ENCODE measurements around the gene CNTNAP2. TPM values are rescaled to one million over a fixed set of nuclear protein-coding genes. Genes with fewer than 3 reads are reported as not detected.
A peak's percentile ranks its signal among the peaks of the same experiment; 100 is the strongest.

CNTNAP2 gene
- polyA plus RNA-seq, 5 donors: 30.4 to 44.2 (median 39.8) TPM

DNA sequence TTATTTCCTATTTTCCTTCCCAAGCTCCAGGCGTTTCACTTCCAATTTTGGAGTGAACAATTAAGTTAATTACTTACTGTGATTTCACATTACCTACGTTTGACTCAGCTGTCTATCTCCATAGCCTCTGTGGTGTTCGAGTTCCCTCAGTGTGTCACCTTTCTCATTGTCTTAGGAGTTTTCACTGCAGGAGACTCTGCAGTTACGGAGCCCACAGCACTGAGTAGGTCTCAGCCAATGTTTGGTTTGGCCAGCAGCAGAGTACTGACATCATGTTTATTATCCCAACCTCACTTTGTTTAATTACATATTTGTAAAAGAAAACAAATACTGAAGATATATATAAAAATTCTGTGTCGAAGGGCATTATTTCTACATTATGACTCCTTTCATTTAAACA, 1123.9 kb downstream of the CNTNAP2 start:
- no peak for DNase-seq

DNA sequence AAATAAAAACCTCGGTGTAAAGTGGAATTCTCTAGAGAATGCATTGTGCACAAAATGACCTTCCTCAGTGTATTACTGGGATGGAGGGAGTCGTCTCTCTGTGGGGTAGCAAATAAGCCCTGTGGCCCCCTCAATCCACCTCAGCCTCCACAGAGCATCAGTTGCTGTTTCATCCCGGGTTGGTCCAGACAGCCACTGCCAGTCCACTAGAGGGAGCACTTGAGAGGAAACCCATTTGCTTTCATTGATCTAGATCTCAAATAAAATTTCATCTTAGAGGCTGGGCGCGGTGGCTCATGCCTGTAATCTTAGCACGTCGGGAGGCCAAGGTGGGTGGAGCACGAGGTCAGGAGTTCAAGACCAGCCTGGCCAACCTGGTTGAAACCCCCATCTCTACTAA, 1128.7 kb downstream of the CNTNAP2 start:
- no peak for DNase-seq

DNA sequence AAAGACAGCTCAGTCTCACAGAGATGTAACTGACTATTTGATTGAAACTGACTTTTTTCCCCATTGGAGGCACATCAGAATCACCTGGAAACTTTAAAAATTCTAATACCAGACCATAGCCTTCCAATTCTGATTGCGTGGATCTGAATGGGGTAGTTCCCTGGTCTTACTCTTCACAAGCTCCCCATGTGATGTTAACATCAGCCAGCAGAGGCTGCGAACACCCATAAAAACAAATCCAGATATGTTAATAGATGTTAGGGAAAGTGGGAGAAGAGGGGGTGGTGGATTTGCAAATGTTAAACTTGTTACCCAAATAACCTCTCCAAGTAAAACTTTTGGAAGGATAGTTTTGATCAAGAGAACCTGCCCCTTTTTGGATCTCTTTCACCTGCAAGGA, 1133.4 kb downstream of the CNTNAP2 start:
- DNase-seq: no peak

DNA sequence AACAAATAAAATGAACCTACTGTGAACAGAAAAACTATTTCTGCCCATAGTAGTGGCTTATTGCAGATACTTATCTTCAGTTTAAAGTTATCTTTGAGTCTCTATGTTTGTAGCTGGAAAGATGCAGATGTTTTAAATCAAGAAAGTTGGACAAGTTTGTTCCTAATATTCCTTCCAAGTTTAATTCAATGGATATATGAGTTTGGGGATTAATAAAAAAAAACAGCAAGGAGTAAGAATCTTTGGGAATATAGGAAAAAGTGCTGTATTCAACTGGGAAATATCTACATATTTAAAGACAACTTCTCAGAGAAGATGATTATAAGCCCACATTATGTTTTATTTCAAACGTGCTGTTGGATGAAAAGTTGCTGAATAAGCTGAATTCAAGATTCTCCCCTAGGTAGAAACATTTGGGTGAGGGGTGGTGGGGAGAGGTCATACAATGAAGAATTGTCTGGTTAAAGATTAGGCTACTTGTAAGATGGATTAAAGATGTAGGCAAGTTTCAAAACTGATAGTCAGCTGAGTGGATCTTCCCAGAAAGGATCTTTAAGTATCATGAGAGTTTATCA, 1135.2 kb downstream of the CNTNAP2 start:
- DNase-seq: no peak

DNA sequence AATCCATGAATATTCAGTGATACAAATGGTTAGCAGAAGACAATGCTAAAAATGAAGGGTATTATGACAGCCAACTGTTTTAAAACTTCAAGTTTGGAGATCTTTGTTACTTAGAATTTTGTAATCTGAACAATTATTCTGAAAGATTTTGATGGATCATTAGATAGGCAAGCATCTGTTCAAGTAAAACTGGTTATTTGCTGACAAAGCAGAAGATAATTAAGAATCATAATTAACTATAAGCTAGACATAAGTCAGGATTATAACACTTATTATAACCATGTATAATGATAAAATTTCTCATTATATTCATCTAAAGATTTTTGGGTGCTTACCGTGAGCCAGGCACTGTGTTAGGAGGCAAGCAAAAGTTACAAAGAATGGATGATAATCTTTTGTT, 1145.1 kb downstream of the CNTNAP2 start:
- no peak for DNase-seq

DNA sequence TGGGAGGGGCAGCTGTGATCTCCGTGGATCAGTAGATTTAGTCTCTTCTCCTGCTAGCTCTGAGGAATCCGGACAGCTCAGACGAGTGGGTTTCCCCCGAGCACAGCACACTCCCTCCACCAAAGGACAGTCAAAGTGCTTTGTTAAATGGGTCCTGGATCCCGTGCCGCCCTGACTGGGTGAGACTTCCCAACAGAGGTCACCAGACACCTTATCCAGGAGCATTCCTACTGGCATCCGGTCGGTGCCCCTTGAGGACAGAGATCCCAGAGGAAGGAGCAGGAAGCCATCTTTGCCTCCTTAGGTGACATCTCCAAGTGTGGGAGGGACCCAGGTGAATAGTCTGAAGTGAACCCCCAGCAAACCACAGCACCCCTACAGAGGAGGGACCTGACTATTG, 1148.9 kb downstream of the CNTNAP2 start:
- DNase-seq: no peak

DNA sequence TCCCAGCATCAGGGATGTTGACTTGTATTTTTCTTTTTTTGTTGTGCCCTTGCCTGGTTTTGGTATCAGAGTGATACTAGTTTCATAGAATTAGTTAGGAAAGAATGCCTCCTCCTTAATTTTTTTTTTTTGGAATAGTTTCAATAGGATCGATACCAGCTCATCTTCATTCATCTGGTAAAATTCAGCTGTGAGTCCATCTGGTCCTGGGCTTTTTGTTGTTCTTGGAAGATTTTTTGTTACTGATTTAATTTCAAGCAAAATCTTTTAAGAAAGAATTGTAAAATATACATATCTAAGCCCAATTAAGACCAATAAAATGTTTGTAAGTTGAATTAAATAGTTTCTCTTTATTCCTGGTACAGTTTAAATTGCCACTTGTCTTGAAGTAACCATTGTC, 1159.5 kb downstream of the CNTNAP2 start:
- no peak for DNase-seq

DNA sequence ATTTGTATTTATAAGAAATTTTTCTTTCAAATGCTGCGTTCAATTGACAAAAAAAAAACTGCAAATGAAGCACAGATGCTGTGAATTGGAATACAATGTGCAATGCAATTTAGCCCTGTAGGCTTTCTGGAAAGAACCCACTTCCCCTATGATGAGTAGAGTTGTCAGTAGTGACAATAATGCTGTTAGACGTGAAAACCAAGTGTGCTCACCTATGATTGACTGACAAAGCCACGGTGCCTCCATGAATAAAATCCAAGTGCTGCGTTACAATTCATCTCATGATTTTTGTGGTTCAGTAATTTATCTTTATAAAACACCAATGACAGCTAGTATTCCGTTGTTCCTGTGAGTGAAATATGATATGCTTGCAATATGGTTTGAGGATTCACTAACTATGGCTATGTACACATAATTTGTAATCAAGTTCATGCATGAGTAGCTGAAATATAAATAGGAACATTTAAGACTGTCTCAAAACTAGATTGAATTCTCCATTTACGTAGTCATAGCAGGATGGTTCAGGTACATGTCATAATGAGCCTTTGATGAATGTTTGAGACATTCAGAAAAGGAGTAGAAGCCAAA, 1160.3 kb downstream of the CNTNAP2 start:
- no peak for DNase-seq

DNA sequence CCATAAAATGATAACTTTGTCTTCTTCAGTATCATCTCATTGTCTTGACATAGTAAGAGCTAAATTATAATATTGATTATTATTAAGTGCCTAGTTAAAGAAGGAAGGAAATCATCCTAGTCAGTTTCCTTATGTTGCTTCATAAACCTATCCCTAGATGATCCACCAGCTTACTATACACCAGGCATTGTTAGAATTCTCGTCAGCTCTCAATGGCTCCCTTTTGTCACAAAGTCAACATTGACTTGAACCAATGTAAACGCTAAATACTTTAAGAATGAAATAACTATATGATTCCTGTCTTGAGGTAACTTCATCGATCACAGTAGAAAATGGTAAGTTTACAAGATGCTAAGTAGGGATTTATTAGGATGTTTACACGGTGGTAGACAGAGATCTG, 1162.9 kb downstream of the CNTNAP2 start:
- DNase-seq: no peak

DNA sequence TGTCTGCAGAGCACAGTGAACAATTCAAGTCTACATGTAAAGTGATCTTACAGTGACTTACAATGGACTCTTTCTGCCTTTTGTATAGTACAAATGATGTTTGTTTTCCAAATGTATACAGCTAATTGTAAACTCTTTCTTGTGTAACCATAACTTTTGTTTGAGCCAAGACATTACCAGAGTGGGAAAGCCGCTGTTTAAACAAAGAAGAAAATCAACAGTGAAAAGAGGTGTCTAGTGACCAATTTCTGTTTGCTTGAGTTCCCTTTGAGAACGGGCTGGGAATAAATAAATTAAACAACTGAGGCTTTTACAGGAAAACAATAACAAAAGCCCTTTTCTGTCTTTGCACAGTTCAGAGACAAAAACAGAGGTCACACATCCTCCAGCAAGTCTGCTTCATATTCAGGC, 1163.4 kb downstream of the CNTNAP2 start:
- no peak for DNase-seq

DNA sequence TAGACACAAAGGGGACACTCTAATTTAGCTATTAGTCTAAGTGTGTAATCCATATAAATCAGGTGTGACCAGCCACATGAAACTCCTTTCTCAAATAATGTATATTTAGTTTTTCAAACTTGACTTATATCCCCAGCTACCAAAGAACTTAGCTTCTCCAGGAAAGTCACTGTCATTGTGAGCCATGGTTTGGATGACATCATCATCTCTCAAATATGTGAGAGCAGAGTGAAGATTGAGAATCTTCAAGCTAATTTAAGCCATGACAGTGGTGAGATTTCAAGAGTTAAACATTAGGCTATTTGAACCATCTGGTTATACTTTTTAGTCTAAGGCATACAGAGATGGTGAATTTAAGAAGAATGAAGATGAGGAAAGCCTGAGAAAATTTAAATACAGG, 1165.6 kb downstream of the CNTNAP2 start:
- DNase-seq: no peak

DNA sequence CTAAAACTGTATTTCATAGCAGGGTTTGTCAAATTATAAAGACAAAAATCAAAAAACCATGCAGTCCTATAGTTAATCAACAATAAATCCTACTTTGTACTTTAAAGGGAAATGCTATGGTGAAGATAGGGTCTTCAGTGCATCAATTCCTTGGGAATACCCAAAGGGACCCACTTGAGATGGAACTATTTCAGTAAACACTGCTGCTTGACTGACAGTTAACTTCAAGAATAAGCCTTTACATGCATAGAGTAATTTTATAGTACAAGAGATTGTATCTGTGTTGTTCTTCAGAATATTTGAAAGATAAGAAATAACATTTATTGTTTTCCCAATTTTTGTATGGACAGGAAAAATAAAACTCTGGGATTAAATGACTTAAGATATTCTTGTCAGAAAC, 1179.6 kb downstream of the CNTNAP2 start:
- no peak for DNase-seq

DNA sequence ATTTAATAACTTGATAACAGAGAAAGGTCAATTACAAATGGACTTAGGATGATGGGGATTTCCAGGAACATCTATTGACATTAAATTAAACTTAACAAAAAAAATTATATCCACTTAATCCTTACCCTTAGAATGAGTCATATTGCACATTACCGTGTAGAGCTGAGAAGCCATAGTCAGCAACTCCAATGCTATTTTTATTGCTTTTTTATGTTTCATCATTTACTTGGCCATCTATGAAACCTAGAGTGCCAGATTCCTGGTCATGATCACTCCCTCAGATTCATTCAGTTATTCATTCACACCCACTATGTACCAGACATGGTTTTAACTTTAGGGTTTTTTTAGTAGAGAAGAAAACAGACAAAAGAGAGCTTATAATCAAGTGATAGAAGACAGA, 1180.4 kb downstream of the CNTNAP2 start:
- no peak for DNase-seq

DNA sequence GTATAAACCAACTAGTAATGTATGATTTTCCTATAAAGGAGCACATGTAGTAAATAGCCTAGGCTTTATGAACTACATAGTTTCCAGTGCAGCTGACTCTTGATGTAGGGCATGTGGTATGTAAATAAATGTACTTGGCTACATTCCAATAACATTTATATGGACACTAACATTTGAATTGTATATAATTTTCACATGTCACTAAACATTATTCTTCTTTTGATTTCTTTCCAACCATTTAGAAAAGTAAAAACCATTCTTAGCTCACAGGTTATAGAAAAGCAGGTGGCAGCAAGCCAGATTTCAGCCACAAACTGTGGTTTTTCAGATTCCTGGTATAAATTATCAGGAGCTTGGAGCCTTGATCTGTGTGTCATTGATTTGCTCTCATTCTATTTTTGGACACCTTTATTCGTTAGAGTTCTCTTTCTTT, 1182.0 kb downstream of the CNTNAP2 start:
- DNase-seq: no peak

DNA sequence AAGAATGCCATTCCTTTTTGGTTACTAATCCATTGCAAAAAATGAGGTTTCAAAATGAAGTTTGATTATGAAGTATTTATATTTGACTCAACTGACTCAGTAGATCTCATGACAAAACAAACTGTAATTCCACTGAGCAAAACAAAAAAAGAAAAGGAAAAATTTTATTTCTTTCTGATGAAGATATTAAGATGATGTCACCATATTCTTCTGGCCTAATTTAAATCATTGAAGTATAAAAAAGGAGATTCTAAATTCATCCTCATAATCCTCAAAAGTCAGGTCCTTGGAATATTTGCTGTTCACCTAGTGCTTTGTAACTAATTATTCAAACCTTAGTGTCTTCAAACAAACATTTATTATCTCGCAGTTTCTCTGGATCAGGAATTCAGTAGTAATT, 1183.7 kb downstream of the CNTNAP2 start:
- DNase-seq: no peak

DNA sequence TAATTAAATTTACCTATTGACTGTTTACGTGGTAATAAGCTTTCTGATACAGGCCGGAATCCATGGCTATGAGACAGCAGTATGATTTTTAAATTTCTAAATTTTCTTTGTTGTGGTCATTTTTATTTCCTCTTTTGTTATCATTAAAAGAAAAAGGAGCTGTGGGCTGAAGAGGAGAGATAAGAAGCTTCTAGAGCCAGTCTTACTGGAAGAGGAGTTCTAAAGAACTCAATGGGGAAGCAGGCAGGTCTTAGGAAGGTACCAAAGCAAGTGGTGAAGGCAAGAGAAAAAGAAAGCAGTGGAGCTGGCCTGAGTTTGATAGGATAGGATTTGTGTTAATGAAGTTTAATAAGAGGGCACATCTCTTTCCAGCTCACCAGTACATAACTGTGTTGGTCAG, 1187.8 kb downstream of the CNTNAP2 start:
- DNase-seq: no peak

DNA sequence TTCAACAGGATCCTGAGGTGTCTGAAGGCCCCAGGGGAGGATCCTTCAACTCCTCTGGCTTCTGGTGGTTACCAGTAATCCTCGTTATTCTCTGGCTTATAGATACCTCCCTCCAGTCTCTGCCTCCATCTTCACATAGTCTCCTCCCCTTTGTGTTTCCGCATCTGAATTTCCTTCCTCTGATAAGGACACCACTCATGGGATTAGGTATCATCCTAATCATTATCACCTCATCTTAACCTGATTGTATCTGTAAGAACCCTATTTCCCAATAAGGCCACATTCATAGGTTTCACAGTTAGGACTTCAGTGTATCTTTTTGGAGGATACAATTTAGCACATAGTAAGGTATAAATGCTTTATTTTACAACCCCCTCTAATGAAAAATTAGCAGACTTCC, 1189.2 kb downstream of the CNTNAP2 start:
- no peak for DNase-seq

DNA sequence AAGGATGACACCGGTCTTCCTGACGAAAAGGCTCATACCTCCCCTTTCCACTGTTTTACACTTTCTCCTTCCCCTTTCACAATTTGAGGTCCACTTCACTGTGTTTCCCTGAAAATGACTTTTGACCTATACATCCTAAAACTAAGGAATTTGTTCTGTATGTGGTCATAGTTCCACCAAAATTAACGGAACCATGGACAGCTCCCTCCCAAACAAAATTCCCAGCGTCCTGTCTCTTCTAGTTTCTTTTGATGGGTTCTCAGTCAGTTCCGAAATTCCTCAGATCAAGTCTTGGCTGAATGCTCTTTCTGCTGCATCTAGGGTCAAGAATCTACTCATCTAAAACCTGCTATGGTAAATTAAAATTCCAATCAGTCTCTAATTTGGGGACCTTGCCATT, 1191.9 kb downstream of the CNTNAP2 start:
- DNase-seq: no peak

DNA sequence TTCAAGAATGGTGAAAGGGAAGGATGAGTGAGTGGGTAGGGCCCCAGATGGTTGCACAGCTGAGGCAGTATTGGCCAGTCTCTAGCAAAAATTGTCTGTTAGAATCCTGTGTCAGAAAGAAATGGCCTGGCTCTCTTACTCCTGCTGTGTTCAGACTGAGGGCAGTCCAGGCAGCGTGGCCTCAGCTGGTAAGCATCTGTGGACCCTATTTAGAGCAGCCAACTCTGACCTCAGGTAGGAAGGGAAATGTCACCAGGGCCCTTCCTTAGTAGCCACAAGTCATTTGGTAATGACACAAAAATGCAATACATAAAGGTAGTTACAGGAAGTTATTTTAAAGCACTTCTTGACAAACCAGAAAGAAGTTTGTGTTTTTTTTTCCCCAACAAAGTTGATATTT, 1194.7 kb downstream of the CNTNAP2 start:
- DNase-seq: no peak

DNA sequence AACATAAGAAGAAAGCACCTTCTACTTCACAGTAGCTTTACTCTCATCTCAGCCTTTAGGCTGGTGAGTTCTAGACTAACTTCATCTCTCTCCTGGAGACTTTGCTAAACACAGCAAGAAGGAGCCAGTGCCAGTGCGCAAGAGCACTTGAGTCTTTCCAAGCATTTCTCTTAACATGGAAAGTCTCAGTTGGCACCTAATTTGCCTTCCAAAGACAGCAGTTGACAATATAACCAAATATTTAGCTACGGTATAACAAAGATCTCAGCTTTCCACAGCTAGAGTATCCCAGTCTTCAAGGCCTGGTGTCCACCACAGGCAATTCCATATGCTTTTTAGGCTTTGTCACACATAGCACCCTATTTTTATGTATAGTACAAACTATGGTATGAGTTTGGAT, 1204.9 kb downstream of the CNTNAP2 start:
- no peak for DNase-seq

DNA sequence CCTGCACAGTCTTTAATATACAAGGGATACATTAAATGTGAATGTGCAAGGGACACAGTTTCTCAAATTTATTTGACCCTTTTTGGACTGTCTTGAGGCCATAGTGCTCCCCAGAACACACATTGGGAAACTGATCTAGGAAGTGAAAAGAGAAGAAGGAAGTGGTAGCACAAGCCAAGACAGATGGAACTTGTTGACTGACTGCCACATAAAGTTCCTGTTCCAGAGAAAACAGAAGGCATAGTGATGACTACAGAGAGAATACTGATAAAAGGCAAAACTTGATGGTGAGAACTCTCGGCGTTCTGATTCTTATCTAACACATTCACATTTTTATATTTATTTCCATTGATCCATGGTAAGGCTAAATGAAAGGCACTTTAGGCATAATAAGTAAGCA, 1216.4 kb downstream of the CNTNAP2 start:
- peak; percentile 81 to 83 for DNase-seq

DNA sequence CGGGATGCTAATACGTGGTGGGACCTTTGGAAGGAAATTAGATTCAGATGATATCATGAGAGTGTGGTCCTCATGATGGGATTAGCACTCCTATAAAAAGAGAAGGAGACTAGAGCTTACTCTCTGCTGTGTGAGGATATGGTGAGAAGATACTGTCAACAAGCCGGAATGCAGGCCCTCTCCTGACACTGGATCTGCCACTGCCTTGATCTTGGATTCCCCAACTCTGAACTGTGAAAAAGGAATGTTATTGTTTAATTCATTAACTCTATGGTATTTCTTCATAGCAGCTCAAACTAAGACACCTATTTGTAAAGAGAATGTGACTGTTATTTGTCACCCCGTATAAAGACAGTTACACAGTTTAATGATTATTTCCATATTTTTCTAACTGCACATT, 1246.5 kb downstream of the CNTNAP2 start:
- DNase-seq: no peak

DNA sequence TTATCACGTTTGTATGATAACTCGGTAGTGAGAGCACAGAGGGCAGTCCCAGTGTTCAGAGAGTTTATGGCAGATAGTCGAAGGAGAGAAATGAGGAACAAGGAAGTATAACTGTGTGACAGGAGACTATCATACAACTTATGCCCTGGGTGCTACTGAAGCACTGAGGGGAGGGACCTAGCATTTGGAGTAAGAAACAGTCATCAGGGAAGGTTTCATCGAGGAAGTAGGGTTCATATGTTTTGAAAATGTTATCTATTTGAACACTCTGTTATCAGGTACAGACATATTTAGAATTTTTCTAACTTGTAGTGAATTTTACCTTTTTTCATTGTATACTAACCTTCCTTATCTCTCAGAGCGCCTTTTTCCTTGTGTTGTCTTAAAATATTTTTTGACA, 1259.6 kb downstream of the CNTNAP2 start:
- no peak for DNase-seq

DNA sequence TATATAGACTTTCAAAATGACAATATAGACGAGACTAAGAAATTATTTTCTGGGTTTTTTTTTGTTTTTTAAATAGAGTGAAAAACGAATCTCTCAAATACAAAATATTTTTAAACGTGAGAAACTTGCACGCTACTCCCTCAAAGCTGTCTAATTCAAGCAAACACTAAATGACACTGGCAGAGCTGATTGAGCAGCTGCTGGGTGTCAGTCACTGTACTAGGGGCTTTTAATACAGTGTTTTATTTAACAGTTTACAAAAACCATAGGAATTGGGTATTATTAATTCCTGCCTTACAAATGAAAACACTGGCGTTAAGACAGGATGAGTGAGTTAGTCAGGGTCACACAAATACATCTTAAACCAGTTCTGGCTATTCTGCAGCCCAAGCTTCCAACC, 1264.3 kb downstream of the CNTNAP2 start:
- DNase-seq: no peak

Measured in right lung (tissue), 5 donors.